Astrocyte of the spinal cord (primary cell): ENCODE data around the gene TGM2.

Source experiments
- DNase-seq: peaks from one replicate; pipeline ENCODE4 v3.0.0; 2011; ENCODE audit warnings: low read depth, low spot score
- H3K4me3 ChIP-seq: 2 replicates; pipeline ENCODE4 v1.5.1; 2011; ENCODE audit warnings: low read depth, mild to moderate bottlenecking, low read length, moderate library complexity
- CTCF ChIP-seq: IDR thresholded peaks from 2 replicates; pipeline ENCODE4 v1.5.1; 2012; ENCODE audit warnings: low read depth, mild to moderate bottlenecking, low read length, inconsistent platforms
- in situ Hi-C: cut with HindIII; loops from 2 replicates; pipeline ENCODE4 v1.10.0; 2017; ENCODE audit warnings: low sequenced_read_pairs

Gene TGM2

GRCh38 chr20:38205001-38205400 is 39.9 kb upstream of the TGM2 start:
- no peak for TF ChIP-seq CTCF
- DNase-seq, result no peak
- in situ Hi-C loops, result no loop called here

GRCh38 chr20:38203981-38204357 is 38.9 kb upstream of the TGM2 start:
- in situ Hi-C loops, result no loop called here
- DNase-seq, result no peak
- no peak for TF ChIP-seq CTCF
- H3K4me3 ChIP-seq, result no peak overlapping the region

More at GRCh38 chr20:38205001-38205400, 39.9 kb upstream of the TGM2 start:
- H3K4me3 ChIP-seq, result no peak overlapping the region

- no peak overlapping the region for H3K4me3 ChIP-seq
- no peak for TF ChIP-seq CTCF
- in situ Hi-C loops, result no loop called here
- DNase-seq, result no peak
Measured at GRCh38 chr20:38203337-38203980, 38.4 kb upstream of the TGM2 start.

GRCh38 chr20:38202982-38203293 is 37.9 kb upstream of the TGM2 start:
- no peak for TF ChIP-seq CTCF
- no peak overlapping the region for H3K4me3 ChIP-seq
- no peak for DNase-seq
- in situ Hi-C loops, result no loop called here

- in situ Hi-C loops, result no loop called here
- DNase-seq, result no peak
- H3K4me3 ChIP-seq, result no peak overlapping the region
- no peak for TF ChIP-seq CTCF
Measured at GRCh38 chr20:38202153-38202981, 37.3 kb upstream of the TGM2 start.

- H3K4me3 ChIP-seq, result no peak overlapping the region
- TF ChIP-seq CTCF, result no peak
- peak; percentile 72 for DNase-seq
- in situ Hi-C loops, result no loop called here
Measured at GRCh38 chr20:38201356-38201755, 36.3 kb upstream of the TGM2 start.
